ENCODE results near the gene DSP. TPM values are rescaled to one million over a fixed set of nuclear protein-coding genes. Genes with fewer than 3 reads are reported as not detected.

The DSP gene
- total and polyA plus RNA-seq, 2 donors from 2014 or later, result 14.7 to 96.2 TPM

GRCh38 chr6:7528565-7528964 is 12.9 kb upstream of the DSP start:
- Histone ChIP-seq H3K9ac (ENCODE audit: low read length in 3 of 3) (no peak overlapping the region), H3K27ac (ENCODE audit: low read depth in 2 of 2, low read length in 2 of 2) (no peak overlapping the region), H3K9me3 (ENCODE audit: control insufficient read depth in 2 of 3, insufficient read depth in 1 of 3, low read length in 3 of 3) (no peaks in the 10 kb centered on the region), H3K4me3 (ENCODE audit: low read length in 3 of 3) (no peak overlapping the region), H3K36me3 (ENCODE audit: control insufficient read depth in 2 of 3, insufficient read depth in 3 of 3, low read length in 3 of 3) (no peaks in the 10 kb centered on the region), H3K27me3 (ENCODE audit: control insufficient read depth, insufficient read depth, low read length) (no peaks in the 10 kb centered on the region), H3K4me1 (ENCODE audit: control insufficient read depth in 2 of 3, insufficient read depth in 2 of 3, low read depth in 1 of 3, low read length in 3 of 3) (no peaks in the 10 kb centered on the region)
- FAIRE-seq (no peak), DNase-seq (peak in 1 of 5 donors; percentile 23)
- no peak for TF ChIP-seq CTCF (IDR thresholded peaks at IDR 0.05; ENCODE audit: borderline replicate concordance, extremely low read depth, insufficient read depth)
- intact Hi-C loops (cut with DNase I), result no loop called here

GRCh38 chr6:7529141-7529540 is 12.3 kb upstream of the DSP start:
- Histone ChIP-seq H3K4me3 (ENCODE audit: low read length in 3 of 3) (no peak overlapping the region), H3K9me3 (ENCODE audit: control insufficient read depth in 2 of 3, insufficient read depth in 1 of 3, low read length in 3 of 3) (no peaks in the 10 kb centered on the region), H3K4me1 (ENCODE audit: control insufficient read depth in 2 of 3, insufficient read depth in 2 of 3, low read depth in 1 of 3, low read length in 3 of 3) (no peaks in the 10 kb centered on the region), H3K36me3 (ENCODE audit: control insufficient read depth in 2 of 3, insufficient read depth in 3 of 3, low read length in 3 of 3) (no peaks in the 10 kb centered on the region), H3K9ac (ENCODE audit: low read length in 3 of 3) (no peak overlapping the region), H3K27me3 (ENCODE audit: control insufficient read depth, insufficient read depth, low read length) (no peaks in the 10 kb centered on the region), H3K27ac (ENCODE audit: low read depth in 2 of 2, low read length in 2 of 2) (no peak overlapping the region)
- FAIRE-seq (no peak), DNase-seq (no peak)
- intact Hi-C loops (cut with DNase I), result no loop called here
- TF ChIP-seq CTCF (IDR thresholded peaks at IDR 0.05; ENCODE audit: borderline replicate concordance, extremely low read depth, insufficient read depth), result no peak

- Histone ChIP-seq H3K9me3 (ENCODE audit: control insufficient read depth in 2 of 3, insufficient read depth in 1 of 3, low read length in 3 of 3) (no peaks in the 10 kb centered on the region), H3K4me1 (ENCODE audit: control insufficient read depth in 2 of 3, insufficient read depth in 2 of 3, low read depth in 1 of 3, low read length in 3 of 3) (no peaks in the 10 kb centered on the region), H3K27ac (ENCODE audit: low read depth in 2 of 2, low read length in 2 of 2) (no peak overlapping the region), H3K4me3 (ENCODE audit: low read length in 3 of 3) (no peak overlapping the region), H3K27me3 (ENCODE audit: control insufficient read depth, insufficient read depth, low read length) (no peaks in the 10 kb centered on the region), H3K9ac (ENCODE audit: low read length in 3 of 3) (no peak overlapping the region), H3K36me3 (ENCODE audit: control insufficient read depth in 2 of 3, insufficient read depth in 3 of 3, low read length in 3 of 3) (no peaks in the 10 kb centered on the region)
- DNase-seq (peak in 4 of 5 donors; percentile 57 to 90 (median 78)), FAIRE-seq (no peak)
- intact Hi-C loops (cut with DNase I), result no loop called here
- no peak for TF ChIP-seq CTCF (IDR thresholded peaks at IDR 0.05; ENCODE audit: borderline replicate concordance, extremely low read depth, insufficient read depth)
Observed at GRCh38 chr6:7532232-7532631, 9.2 kb upstream of the DSP start.

- DNase-seq (no peak), FAIRE-seq (no peak)
- H3K9ac ChIP-seq (ENCODE audit: low read length in 3 of 3), result no peak overlapping the region
- H3K36me3 ChIP-seq (ENCODE audit: control insufficient read depth in 2 of 3, insufficient read depth in 3 of 3, low read length in 3 of 3), result no peaks in the 10 kb centered on the region
- no peaks in the 10 kb centered on the region for H3K27me3 ChIP-seq (ENCODE audit: control insufficient read depth, insufficient read depth, low read length)
- no peaks in the 10 kb centered on the region for H3K9me3 ChIP-seq (ENCODE audit: control insufficient read depth in 2 of 3, insufficient read depth in 1 of 3, low read length in 3 of 3)
- no peak overlapping the region for H3K27ac ChIP-seq (ENCODE audit: low read depth in 2 of 2, low read length in 2 of 2)
- TF ChIP-seq CTCF (IDR thresholded peaks at IDR 0.05; ENCODE audit: borderline replicate concordance, extremely low read depth, insufficient read depth), result no peak
- H3K4me3 ChIP-seq (ENCODE audit: low read length in 3 of 3), result no peak overlapping the region
- H3K4me1 ChIP-seq (ENCODE audit: control insufficient read depth in 2 of 3, insufficient read depth in 2 of 3, low read depth in 1 of 3, low read length in 3 of 3), result no peaks in the 10 kb centered on the region
- intact Hi-C loops (cut with DNase I), result no loop called here
Observed at GRCh38 chr6:7532821-7533220, 8.7 kb upstream of the DSP start.
